Memory B cell (primary cell): ENCODE data around the gene ARHGEF12.

Experiments used
- ATAC-seq: fragments of 150-1000 bp; cut with Tn5 transposase; 2 replicates; pipeline ENCODE4 v1.10.0; 2021; ENCODE audit warnings: low read depth, mild to moderate bottlenecking, moderate library complexity
- DNase-seq, 2 donors: peaks; one replicate each; pipeline ENCODE4 v3.0.0; 2022; ENCODE audit warnings: low spot score in 2 of 2
- H3K27ac Mint-ChIP-seq: one replicate; pipeline ENCODE4 v1.8.0; 2022; ENCODE audit warnings: mild to moderate bottlenecking, moderate library complexity, mixed read lengths
- H3K27me3 Mint-ChIP-seq: one replicate; pipeline ENCODE4 v1.8.0; 2022; ENCODE audit warnings: mixed read lengths
- H3K36me3 Mint-ChIP-seq: one replicate; pipeline ENCODE4 v1.8.0; 2022; ENCODE audit warnings: mild to moderate bottlenecking, mixed read lengths
- H3K4me1 Mint-ChIP-seq: one replicate; pipeline ENCODE4 v1.8.0; 2022; ENCODE audit warnings: mixed read lengths
- H3K4me3 Mint-ChIP-seq: one replicate; pipeline ENCODE4 v1.8.0; 2022; ENCODE audit warnings: mild to moderate bottlenecking, moderate library complexity, mixed read lengths
- H3K9me3 Mint-ChIP-seq: one replicate; pipeline ENCODE4 v1.8.0; 2022; ENCODE audit warnings: mixed read lengths

The ARHGEF12 gene

DNA sequence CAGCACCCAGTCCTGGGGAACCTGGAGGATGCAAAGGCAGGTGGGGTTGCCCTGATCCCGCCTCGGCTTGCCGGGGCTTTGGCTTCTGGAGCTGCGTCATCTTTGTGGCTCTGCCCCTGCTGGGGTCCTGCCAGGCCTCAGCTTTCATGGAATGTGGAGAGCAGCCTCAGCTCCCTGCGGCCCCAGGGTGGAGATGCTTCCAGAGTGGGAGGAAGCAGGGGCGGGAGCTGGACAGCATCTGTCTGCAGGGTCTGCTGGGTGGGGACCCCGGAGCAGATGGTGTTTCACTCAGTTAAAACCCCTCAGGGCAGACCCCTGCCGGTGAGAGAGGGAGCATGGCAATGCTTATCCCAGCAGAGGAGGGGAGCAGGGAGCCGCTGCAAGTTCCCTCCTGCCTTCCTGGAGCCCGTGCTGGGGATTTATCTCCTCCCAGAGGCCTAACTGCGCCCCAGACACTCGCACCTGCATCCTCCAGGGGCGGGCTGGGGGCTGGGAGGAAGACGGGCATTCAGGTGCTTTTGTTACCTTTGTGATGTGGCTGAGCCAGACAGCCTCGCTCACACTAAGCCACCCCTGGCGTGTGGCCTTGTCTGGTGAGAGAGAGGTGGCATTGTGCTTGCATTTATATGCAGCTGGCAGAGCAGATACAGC is 191.0 kb downstream of the ARHGEF12 start:
- Mint-ChIP-seq H3K9me3 (peaks cover 3% of the 10 kb centered on the region), H3K27me3 (peaks cover 20% of the 10 kb centered on the region), H3K4me3 (no peak overlapping the region), H3K36me3 (no peaks in the 10 kb centered on the region), H3K27ac (no peak overlapping the region), H3K4me1 (peaks cover 4% of the 10 kb centered on the region)
- DNase-seq (no peak), ATAC-seq (no peak)

DNA sequence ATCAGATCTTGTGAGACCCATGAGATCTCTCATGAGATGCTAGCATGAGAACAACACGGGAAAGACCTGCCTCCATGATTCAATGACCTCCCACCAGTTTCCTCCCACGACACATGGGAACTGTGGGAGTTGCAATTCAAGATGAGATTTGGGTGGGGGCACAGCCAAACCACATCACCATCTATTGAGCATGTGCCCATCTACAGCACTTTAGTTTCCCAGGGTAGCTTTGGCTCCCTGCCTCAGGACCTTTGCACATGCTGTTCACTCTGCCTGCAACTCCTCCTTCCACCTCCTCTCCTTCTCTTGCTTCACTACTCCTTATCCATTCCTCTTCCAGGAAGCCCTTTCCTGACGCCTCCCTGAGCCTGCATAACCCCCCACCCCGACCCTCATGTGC is 192.5 kb downstream of the ARHGEF12 start:
- H3K4me3 Mint-ChIP-seq: no peak overlapping the region
- H3K27ac Mint-ChIP-seq: no peak overlapping the region
- no peak for ATAC-seq
- peaks cover 23% of the 10 kb centered on the region for H3K27me3 Mint-ChIP-seq
- H3K4me1 Mint-ChIP-seq: no peaks in the 10 kb centered on the region
- H3K36me3 Mint-ChIP-seq: no peaks in the 10 kb centered on the region
- no peak for DNase-seq
- peaks cover 3% of the 10 kb centered on the region for H3K9me3 Mint-ChIP-seq

DNA sequence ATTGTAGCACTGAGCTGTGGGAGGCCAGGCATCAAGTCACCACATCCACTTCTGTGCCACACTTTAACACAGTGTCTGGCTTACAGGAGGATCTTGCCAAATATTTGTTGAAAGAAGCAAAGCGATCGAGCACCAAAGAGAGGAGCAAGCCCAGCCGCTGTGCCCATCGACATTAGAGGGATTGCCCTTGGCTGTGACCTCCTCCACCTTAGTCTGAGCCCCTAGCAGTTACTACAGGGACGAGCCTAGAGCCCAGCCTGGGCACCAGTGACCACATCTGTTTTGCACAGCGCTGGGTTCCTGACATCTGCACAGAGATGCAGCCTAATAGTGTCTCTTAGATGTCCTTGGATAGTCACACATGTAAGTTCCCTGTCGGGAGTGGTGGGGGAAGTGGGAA is 193.0 kb downstream of the ARHGEF12 start:
- H3K27ac Mint-ChIP-seq: no peak overlapping the region
- H3K36me3 Mint-ChIP-seq: peaks cover 1% of the 10 kb centered on the region
- no peak for DNase-seq
- peaks cover 3% of the 10 kb centered on the region for H3K9me3 Mint-ChIP-seq
- no peaks in the 10 kb centered on the region for H3K4me1 Mint-ChIP-seq
- no peak for ATAC-seq
- H3K4me3 Mint-ChIP-seq: no peak overlapping the region
- peaks cover 25% of the 10 kb centered on the region for H3K27me3 Mint-ChIP-seq

DNA sequence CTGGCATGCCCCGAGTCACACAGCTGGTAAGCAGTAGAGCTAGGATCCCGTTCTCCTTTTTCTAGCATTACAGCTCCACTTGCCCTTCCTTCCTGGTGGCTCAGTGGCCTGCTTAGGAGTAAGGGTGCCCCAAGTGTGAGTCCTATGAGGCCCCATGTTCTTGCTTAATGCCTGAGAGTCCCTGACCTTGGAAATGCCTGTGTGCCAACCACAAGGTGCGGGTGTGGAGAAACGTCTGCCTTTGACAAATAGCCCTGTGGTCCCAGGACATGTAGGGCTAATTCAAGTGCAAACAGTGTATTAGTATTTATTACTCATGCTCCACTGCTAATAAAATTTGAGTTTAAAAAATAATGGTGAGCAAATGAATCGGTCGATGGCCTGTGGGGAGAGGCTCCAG is 193.7 kb downstream of the ARHGEF12 start:
- no peaks in the 10 kb centered on the region for H3K4me1 Mint-ChIP-seq
- H3K36me3 Mint-ChIP-seq: peaks cover 1% of the 10 kb centered on the region
- peaks cover 27% of the 10 kb centered on the region for H3K27me3 Mint-ChIP-seq
- H3K4me3 Mint-ChIP-seq: no peak overlapping the region
- peaks cover 3% of the 10 kb centered on the region for H3K9me3 Mint-ChIP-seq
- no peak for DNase-seq
- no peak overlapping the region for H3K27ac Mint-ChIP-seq
- ATAC-seq: no peak

DNA sequence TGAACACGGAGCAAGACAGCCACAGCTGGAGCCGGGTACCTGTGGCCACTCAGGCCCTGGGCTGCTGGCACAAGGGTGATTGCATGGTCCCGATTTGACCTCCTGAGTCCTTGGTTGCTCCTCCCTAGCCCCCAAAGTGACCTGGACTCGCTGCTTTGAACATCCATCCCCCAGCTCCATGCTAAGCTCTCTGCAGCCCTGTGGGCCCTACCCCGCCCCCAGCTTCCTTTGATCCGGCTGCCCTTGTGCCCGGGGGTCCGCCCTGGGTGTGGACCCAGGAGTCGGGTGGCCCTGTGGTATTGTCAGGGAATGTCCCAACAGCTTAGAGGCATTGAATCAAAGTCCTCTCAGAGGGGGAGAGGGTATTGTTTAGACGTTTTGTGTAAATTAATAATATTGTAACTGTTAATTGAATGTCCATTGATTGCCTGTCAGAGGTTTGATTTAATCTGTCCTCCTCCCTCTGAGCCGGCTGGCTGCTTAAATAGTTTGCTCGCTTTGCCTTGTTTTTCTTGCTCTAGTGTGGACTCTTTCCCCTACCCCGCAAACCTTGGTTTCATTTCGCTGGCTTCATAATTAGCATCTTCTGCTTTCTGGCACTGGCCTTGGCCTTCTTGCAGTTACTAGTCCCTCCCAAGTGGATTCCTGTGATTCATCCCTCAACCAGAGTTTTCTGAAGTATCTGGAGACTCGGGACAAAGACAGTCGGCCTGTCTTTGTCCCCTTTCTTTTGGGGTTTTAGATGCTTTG is 196.0 kb downstream of the ARHGEF12 start:
- no peak for ATAC-seq
- Mint-ChIP-seq H3K4me1 (no peaks in the 10 kb centered on the region), H3K9me3 (peaks cover 3% of the 10 kb centered on the region), H3K4me3 (no peak overlapping the region), H3K27ac (no peak overlapping the region), H3K27me3 (peaks cover 30% of the 10 kb centered on the region), H3K36me3 (peaks cover 1% of the 10 kb centered on the region)
- DNase-seq: no peak

DNA sequence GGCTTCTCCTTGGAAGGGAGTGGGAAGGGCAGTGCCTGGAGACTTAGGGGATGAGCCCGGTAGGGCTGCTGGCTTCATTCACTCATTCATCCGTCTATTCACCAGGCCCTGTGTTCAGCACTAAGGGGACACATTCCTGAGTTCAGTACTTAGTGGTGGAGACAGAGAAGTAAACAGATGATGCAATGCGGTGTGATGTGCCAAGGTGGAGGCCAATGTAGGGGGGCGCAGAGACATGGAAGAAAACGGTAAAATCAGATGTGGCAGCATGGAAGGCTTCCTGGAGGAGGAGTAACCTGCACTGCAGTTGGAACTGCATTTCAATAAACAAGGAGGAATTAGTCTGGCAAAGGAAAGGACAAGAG is 196.6 kb downstream of the ARHGEF12 start:
- ATAC-seq: no peak
- Mint-ChIP-seq H3K9me3 (peaks cover 3% of the 10 kb centered on the region), H3K4me1 (peaks cover 3% of the 10 kb centered on the region), H3K4me3 (no peak overlapping the region), H3K36me3 (peaks cover 1% of the 10 kb centered on the region), H3K27me3 (peaks cover 32% of the 10 kb centered on the region), H3K27ac (no peak overlapping the region)
- DNase-seq: no peak

DNA sequence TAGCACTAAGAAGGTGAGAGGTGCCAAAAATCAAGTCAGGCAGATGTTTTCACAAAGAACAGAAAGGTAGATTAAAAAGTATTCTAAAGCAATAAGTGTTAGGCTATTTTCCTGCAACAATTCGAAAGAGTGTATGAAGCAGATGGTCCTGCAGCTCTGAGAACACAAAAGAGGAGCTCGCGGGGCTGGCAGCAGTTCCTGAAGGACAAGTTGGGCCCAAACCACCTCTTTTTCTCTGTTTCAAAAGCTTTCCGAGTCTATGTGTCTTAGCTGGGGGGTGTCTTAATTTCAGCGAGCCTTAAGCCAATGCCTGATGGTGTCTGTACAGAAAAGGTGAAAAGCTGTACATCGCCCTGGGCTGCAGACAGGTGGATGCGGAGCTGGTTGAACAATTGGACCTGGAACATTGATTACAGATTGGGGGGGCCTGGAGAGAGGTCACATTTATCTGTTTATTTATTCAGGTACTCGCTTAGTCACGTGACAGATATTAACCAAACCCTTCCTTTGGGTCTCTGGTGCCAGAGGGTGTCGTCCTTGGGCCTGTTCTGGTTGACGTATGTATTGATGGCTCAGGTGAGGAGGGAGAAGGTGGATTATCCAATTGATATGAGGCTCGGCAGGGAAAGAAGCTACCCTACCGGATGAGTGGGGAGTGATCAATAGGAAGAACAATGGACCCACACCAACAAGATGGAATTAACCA is 200.0 kb downstream of the ARHGEF12 start:
- H3K27ac Mint-ChIP-seq: no peak overlapping the region

DNA sequence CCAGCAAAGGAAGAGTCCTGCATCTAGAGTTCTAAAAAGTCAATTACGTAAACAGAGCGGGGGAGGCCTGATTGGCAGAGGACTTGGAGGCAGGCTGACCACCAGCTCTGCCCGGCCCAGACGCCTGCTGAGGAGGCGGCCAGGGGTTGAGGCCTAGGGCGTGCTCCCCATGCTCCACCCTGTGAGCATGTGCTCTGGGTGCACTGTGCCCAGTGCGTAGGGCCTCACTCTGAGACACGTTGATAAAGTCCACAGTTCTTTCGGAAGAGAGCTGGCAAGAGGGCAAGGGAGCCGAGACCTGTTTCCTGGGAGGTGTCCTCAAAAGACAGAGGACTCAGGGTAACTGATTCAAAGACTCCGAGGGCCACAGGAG is 200.6 kb downstream of the ARHGEF12 start:
- Mint-ChIP-seq H3K27ac (no peak overlapping the region), H3K27me3 (peaks cover 20% of the 10 kb centered on the region), H3K4me1 (peaks cover 11% of the 10 kb centered on the region), H3K9me3 (no peaks in the 10 kb centered on the region), H3K36me3 (peaks cover 1% of the 10 kb centered on the region), H3K4me3 (no peak overlapping the region)
- no peak for ATAC-seq
- no peak for DNase-seq

More for the DNA sequence above, 200.0 kb downstream of the ARHGEF12 start:
- H3K9me3 Mint-ChIP-seq: no peaks in the 10 kb centered on the region
- no peak for ATAC-seq
- peaks cover 11% of the 10 kb centered on the region for H3K4me1 Mint-ChIP-seq
- no peak overlapping the region for H3K4me3 Mint-ChIP-seq
- DNase-seq: no peak
- H3K36me3 Mint-ChIP-seq: peaks cover 1% of the 10 kb centered on the region
- peaks cover 20% of the 10 kb centered on the region for H3K27me3 Mint-ChIP-seq

DNA sequence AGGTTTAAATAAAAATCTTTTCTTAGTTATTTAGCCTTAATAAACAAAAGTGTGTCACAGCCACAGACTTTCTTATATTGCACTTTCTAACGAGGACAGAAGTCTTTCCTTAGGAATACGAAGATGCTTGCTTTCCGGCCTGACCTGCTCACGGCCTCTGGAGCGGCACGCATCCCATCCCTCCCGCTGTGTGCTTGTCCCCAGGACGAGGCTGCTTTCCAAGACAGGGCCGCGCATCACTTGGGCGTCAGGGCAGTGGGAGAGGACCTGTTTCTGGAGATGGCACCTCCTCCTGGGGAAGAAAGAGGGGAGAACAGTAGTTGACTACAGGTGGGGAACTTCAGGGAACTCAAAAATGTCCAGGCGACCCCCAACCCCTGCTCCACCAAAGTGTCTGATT is 201.8 kb downstream of the ARHGEF12 start:
- no peak for ATAC-seq
- peaks cover 2% of the 10 kb centered on the region for H3K9me3 Mint-ChIP-seq
- no peak overlapping the region for H3K4me3 Mint-ChIP-seq
- H3K36me3 Mint-ChIP-seq: peaks cover 1% of the 10 kb centered on the region
- peaks cover 13% of the 10 kb centered on the region for H3K4me1 Mint-ChIP-seq
- H3K27ac Mint-ChIP-seq: no peak overlapping the region
- peaks cover 13% of the 10 kb centered on the region for H3K27me3 Mint-ChIP-seq
- DNase-seq: no peak

DNA sequence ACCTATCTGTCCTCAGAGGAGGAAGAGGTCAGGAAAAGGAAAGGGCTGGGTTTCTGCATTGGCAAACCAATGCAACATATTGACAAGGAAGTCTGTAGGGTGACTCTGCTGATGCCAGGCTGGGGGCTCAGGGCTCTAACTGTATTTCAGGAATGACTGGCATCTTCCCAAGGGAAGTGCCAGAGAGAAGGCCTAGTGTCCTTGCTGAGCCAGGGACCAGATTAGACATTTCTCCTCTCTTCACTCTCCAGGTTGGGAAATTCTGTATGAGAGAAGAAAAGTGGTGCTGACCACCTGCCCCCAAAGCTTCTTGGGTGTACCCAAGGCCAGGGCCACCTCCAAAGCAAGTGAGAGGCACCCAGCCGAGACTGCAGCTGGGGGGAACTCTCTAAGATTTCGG is 202.5 kb downstream of the ARHGEF12 start:
- peaks cover 2% of the 10 kb centered on the region for H3K9me3 Mint-ChIP-seq
- DNase-seq (no peak), ATAC-seq (no peak)
- H3K4me3 Mint-ChIP-seq: no peak overlapping the region
- H3K4me1 Mint-ChIP-seq: peaks cover 13% of the 10 kb centered on the region
- H3K27me3 Mint-ChIP-seq: peaks cover 13% of the 10 kb centered on the region
- no peak overlapping the region for H3K27ac Mint-ChIP-seq
- H3K36me3 Mint-ChIP-seq: peaks cover 1% of the 10 kb centered on the region
